Cardiac muscle cell (in vitro differentiated cells and primary cell): ENCODE data around the gene SOST. TPM values are rescaled to one million over a fixed set of nuclear protein-coding genes. Genes with fewer than 3 reads are reported as not detected.

Experiments used
- DNase-seq, 2 donors: peaks; one replicate each; pipeline versions ENCODE4 v3.0.0 to v3.0.0-alpha.2; 2010 to 2017; ENCODE audit warnings: low read depth in 1 of 2, low spot score in 1 of 2
- H3K27ac ChIP-seq: fragments of 200-600 bp; sonication (generic); 2 replicates; pipeline ENCODE4 v1.5.1; 2016
- H3K27me3 ChIP-seq: fragments of 200-600 bp; sonication (generic); 2 replicates; pipeline ENCODE4 v1.6.0; 2016; ENCODE audit warnings: control low read depth
- H3K36me3 ChIP-seq: fragments of 200-600 bp; sonication (generic); 2 replicates; pipeline ENCODE4 v1.5.1; 2016; ENCODE audit warnings: control low read depth
- H3K4me1 ChIP-seq: fragments of 200-600 bp; sonication (generic); 2 replicates; pipeline ENCODE4 v1.8.1; 2017; ENCODE audit warnings: low read depth, mild to moderate bottlenecking, mixed run types
- H3K4me3 ChIP-seq: fragments of 200-600 bp; sonication (generic); 2 replicates; pipeline ENCODE4 v1.5.1; 2016; ENCODE audit warnings: mild to moderate bottlenecking
- H3K9me3 ChIP-seq: fragments of 200-600 bp; sonication (generic); 2 replicates; pipeline ENCODE4 v1.5.1; 2017; ENCODE audit warnings: low read depth, mild to moderate bottlenecking, control low read depth
- polyA plus RNA-seq: library from polyadenylated mRNA; unstranded; fragments of >200 nt; fragmentation: Nextera tagmentation; extraction: Ambion mirVana; gene quantifications from 2 replicates; pipeline ENCODE4 v1.2.1, GENCODE V29; 2016
- total RNA-seq: library from RNA; depleted of rRNA; stranded (reverse); fragments of >200 nt; gene quantifications from 2 replicates; pipeline ENCODE4 v1.2.3, GENCODE V29; 2016
- TF ChIP-seq, protein P1 (sequence below): IDR thresholded peaks from 2 replicates; pipeline ENCODE4 v1.5.1; 2012; ENCODE audit warnings: low read depth, mild to moderate bottlenecking, low read length

Gene SOST
- total and polyA plus RNA-seq, 2 experiments from 2014 or later: 0.10 to 3.2 TPM

DNA sequence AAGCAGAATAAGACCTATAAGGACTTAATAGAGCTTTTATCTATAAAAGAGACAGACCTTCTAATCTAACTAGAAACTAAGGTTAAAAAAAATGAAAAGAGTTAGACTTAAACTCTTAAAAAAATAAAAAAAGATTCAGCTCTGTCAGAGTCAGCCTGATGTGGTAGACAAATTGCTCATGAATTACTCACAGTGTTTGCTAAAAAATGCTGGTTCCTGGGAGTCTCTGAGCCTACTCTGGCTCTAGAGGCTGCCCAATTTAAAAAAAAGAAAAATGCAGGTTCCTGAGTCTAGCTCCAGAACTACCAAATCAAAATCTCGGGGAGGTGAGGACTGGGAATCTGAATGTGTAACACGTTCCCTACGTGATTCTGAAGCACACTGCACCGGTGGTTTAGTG, 18.1 kb downstream of the SOST start:
- H3K27me3 ChIP-seq: no peaks in the 10 kb centered on the region
- no peaks in the 10 kb centered on the region for H3K36me3 ChIP-seq
- TF ChIP-seq, protein P1, sequence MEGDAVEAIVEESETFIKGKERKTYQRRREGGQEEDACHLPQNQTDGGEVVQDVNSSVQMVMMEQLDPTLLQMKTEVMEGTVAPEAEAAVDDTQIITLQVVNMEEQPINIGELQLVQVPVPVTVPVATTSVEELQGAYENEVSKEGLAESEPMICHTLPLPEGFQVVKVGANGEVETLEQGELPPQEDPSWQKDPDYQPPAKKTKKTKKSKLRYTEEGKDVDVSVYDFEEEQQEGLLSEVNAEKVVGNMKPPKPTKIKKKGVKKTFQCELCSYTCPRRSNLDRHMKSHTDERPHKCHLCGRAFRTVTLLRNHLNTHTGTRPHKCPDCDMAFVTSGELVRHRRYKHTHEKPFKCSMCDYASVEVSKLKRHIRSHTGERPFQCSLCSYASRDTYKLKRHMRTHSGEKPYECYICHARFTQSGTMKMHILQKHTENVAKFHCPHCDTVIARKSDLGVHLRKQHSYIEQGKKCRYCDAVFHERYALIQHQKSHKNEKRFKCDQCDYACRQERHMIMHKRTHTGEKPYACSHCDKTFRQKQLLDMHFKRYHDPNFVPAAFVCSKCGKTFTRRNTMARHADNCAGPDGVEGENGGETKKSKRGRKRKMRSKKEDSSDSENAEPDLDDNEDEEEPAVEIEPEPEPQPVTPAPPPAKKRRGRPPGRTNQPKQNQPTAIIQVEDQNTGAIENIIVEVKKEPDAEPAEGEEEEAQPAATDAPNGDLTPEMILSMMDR: no peak

GRCh38 chr17:43737722-43738121, 20.9 kb downstream of the SOST start:
- TF ChIP-seq, protein P1: no peak
- Histone ChIP-seq H3K4me3 (no peak overlapping the region), H3K36me3 (no peaks in the 10 kb centered on the region), H3K27me3 (no peaks in the 10 kb centered on the region), H3K4me1 (no peaks in the 10 kb centered on the region), H3K9me3 (no peaks in the 10 kb centered on the region), H3K27ac (no peak overlapping the region)
- no peak for DNase-seq

More for the DNA sequence above, 18.1 kb downstream of the SOST start:
- H3K9me3 ChIP-seq: no peaks in the 10 kb centered on the region
- peaks cover 9% of the 10 kb centered on the region for H3K4me1 ChIP-seq
- no peak overlapping the region for H3K4me3 ChIP-seq
- no peak overlapping the region for H3K27ac ChIP-seq
- peak in 1 of 2 donors; percentile 44 for DNase-seq

GRCh38 chr17:43736389-43736788, 22.2 kb downstream of the SOST start:
- Histone ChIP-seq H3K9me3 (no peaks in the 10 kb centered on the region), H3K27ac (no peak overlapping the region), H3K4me1 (no peaks in the 10 kb centered on the region), H3K36me3 (no peaks in the 10 kb centered on the region), H3K27me3 (no peaks in the 10 kb centered on the region), H3K4me3 (no peak overlapping the region)
- TF ChIP-seq, protein P1: no peak
- DNase-seq: no peak

- Histone ChIP-seq H3K27me3 (no peaks in the 10 kb centered on the region), H3K36me3 (no peaks in the 10 kb centered on the region), H3K27ac (no peak overlapping the region), H3K4me3 (no peak overlapping the region), H3K9me3 (no peaks in the 10 kb centered on the region), H3K4me1 (no peaks in the 10 kb centered on the region)
- TF ChIP-seq, protein P1: no peak
- DNase-seq: peak in 1 of 2 donors; percentile 92
Observed at GRCh38 chr17:43734376-43734775, 24.2 kb downstream of the SOST start.

GRCh38 chr17:43733956-43734355, 24.6 kb downstream of the SOST start:
- Histone ChIP-seq H3K4me3 (no peak overlapping the region), H3K9me3 (no peaks in the 10 kb centered on the region), H3K27me3 (no peaks in the 10 kb centered on the region), H3K36me3 (no peaks in the 10 kb centered on the region), H3K27ac (no peak overlapping the region), H3K4me1 (no peaks in the 10 kb centered on the region)
- no peak for DNase-seq
- TF ChIP-seq, protein P1: no peak

GRCh38 chr17:43732958-43733357, 25.6 kb downstream of the SOST start:
- no peaks in the 10 kb centered on the region for H3K27me3 ChIP-seq
- no peaks in the 10 kb centered on the region for H3K36me3 ChIP-seq
- no peaks in the 10 kb centered on the region for H3K4me1 ChIP-seq
- H3K27ac ChIP-seq: no peak overlapping the region
- H3K9me3 ChIP-seq: no peaks in the 10 kb centered on the region
- TF ChIP-seq, protein P1: no peak
- DNase-seq: peak in 1 of 2 donors; percentile 64
- no peak overlapping the region for H3K4me3 ChIP-seq
